Stimulated activated CD4-positive, alpha-beta T cell treated with anti-CD3 and anti-CD28 coated beads, Interleukin-1b, Interleukin-23, amount 100 ng/mL, for 24 hours (primary cell): ENCODE measurements around the gene RPL14.
"Not testable (repeated sequence)": the region's sequence is repeated elsewhere in the genome, so short reads cannot be mapped to it uniquely, and the experiment has no call there.

ENCODE experiments used
- DNase-seq, 4 experiments: peaks; one replicate each; pipeline ENCODE4 v3.0.0-alpha.2; 2020; ENCODE audit warnings: low read depth in 4 of 4, low spot score in 1 of 4

The RPL14 gene

DNA sequence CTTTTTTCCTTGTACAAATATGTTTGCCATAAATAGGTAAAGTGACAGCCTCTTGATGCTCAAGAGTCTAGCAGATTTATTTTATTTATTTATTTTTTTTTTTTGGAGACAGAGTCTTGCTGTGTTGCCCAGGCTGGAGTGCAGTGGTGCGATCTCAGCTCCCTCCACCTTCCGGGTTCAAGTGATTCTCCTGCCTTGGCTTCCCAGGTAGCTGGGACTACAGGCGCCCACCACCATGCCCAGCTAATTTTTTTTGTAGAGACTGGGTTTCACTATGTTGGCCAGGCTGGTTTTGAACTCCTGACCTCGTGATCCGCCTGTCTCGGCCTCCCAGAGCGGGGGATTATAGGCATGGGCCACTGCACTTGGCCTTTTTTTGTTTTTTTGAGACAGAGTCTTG is 5.7 kb downstream of the RPL14 start:
- DNase-seq, result not testable (repeated sequence)

DNA sequence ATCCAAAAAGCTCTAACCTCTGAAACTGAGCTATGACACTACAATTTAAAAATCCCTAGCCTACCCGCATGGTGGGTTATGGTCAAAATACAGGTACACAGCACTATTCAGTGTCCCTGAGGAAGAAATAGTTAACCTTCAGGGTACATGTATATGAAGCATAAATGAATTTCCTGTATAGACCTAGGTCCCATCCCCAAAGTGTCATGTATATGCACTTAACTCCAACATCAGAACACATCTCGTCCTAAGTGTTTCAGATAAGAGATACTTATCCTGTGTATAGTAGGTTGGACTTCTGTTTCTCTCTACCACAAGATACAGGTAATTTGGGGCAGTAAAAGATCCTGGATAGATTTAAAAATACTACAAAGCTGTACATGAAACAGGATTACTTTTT is 6.4 kb downstream of the RPL14 start:
- no peak for DNase-seq

DNA sequence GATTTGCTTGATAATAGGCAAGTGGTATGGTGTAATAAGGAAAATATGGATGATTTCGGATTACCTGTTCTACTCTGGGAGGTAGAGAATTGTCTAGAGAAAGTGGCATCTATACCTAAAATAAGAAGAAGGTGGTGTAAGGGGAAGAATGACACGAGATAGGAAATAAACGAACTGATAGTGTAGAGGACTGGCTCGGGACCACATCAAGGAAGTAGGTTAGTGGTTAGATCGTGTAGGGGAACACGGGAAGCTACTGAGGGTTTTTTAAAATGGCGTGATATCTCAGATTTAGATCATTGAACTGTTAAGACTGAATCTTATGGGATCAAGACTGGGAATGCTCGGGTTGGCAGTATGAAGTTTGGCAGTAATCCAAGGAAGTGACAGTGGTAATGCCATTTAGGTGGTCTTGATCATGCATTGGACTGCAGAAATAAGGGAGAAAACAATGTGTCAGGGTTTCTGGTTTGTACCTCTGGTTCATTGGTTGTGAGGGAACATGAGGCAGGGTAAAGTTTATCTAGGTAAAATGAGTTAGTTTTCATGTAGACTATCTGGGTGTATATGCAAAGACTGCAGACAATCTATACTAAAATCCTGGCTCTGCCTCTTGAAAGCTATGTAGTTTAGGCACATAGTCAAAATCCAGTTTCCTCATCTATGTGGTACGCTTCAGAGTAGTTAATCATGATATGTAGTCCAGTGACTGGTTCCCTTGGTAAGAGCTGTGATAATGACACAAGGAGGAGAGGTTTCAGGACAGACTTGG is 7.4 kb downstream of the RPL14 start:
- DNase-seq, result no peak

DNA sequence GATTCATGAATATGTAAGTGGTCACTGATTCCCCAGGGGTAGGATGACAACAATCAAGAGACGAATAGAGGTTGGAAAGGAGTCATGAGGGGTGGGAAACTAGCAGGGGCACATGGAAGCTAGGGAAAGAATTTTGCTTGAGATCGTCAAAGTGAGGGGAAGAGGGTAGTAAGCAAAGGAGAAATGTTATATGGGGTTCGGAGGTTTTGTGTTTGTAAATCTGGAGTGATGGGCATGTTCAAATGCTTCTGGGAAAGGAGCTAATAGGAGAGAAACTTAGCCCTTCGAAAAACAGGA is 7.9 kb downstream of the RPL14 start:
- no peak for DNase-seq

DNA sequence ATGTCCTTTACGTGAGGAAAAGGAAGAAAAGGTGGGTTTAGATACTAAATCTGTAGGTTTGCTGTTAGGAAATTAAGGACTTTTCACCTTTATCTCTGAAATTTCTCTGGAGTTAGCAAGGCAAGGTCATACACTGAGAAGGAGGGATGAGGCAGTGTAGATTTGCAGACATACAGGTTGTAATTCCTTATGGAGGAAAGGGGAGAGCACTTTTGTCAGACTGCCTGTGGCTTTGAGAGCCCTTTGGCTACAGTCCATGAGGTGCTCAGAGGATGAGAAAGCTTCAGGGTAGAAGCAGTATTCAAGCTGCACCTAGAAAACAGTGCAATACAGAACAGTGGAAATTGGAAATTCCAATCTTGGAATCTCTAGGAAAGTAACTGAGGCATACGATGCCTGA is 8.3 kb downstream of the RPL14 start:
- no peak for DNase-seq

DNA sequence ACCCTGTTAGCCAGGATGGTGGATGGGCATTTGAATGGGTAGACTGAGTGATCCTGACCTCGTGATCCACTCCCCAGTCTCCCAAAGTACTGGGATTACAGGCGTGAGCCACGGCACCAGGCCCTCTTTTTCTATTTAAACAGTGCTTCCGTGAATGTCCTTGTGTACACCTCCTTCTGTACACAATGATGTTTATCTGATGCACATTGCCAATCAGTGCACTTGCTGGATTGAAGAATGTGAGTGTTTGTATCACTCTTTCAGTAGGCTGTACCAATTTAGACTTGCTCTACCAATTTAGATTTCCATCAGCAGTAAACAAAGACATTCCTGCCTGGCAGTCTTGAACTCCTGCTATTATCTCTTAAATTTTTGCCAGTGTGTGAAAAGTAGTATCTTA is 10.9 kb downstream of the RPL14 start:
- DNase-seq, result no peak

DNA sequence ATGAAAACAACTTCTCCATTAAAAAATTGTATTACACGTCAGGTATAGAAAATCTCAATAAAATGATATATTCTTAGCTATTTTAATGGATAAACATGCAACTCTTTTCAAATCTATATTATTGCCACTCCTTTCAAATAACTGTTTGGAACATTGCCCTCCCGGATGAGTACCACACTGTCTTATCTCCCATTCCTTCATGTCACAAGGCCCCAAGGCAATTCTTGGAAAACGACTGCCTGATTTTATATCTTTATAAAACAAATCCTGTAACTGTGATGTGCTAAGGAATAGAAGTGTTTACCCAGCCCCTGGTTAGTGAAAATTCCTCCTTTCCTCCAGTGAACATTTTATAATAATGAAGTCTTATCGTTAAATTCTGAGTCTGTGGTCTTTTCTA is 13.6 kb downstream of the RPL14 start:
- DNase-seq, result no peak

DNA sequence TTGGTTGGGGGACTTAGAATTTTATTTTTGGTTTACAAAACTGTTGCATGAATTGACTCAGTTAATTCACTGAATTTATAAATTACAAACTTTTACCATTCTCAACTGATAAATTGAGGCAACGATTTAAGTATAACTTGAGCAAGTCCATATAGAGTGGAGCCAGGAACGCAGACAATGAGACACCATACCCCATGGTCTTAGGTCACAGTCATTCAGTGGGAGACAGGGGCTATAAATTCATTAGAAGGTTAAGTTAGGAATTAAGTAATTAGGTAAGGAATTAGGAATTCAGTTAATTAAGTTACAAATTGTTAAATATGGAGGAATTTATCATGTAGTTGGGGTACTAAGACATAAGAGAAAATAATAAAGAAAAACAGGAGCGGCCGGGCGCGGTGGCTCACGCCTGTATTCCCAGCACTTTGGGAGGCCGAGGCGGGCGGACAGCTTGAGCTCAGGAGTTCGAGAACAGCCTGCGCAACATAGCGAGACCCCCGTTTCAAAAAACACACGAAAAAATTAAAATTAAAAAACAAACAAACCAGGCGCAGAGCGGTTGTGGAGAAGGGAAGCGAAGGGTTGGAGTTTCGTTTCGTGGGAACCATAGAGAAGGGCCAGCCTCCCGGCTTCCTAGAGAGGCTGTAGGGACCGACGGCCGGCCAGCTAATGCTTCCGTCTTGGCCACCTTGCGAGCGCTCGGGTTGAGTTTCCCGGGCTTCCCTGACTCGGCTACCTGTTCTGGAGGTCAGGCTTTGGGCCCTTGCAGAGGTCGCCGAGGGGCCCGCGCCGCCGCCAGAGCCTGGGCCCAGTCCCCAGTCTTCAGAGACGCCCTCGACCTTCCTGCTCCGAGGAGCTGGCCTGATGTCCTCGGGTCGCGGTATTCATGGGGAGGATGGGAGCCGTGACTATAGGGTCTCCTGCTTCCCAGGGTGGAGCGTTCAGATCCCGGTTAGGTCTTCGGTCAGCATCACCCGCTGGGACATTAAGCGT is 19.6 kb downstream of the RPL14 start, which contains the start of gene ZNF619:
TSS of gene ZNF619 (plus strand) at position 645 of the 993 bp plus-strand sequence. CDS start 858 bp downstream, outside the sequence.
- peak in 2 of 4 experiments; percentile 25 to 30 for DNase-seq

DNA sequence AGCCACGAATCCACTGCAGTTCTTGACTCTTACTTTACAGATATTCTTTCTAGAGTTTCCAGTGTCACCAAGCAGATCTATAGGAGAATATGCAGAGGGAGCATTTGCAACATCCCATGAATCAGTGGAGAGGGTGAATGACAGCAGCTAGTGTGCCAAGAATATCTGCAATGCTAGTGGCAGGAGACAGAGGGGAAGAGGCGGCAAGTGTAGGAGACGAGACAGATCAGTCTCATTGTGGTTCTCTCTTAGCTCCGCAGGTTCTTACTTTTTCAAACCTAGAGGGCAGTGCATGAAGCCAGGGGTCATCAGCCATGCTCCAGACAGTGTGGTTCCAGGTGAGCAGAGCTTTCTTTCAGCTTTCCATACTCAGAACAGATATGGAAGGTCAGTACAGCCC is 20.5 kb downstream of the RPL14 start:
- no peak for DNase-seq

DNA sequence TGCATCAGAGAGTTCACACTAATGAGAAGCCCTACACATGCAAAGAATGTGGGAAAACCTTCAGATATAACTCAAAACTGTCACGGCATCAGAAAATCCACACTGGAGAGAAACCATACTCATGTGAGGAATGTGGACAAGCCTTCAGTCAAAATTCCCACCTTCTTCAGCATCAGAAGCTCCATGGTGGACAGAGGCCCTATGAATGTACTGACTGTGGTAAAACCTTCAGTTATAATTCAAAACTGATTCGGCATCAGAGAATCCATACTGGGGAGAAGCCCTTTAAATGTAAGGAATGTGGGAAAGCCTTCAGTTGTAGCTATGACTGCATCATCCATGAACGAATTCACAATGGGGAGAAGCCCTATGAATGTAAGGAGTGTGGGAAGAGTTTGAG is 30.0 kb downstream of the RPL14 start:
- no peak for DNase-seq

DNA sequence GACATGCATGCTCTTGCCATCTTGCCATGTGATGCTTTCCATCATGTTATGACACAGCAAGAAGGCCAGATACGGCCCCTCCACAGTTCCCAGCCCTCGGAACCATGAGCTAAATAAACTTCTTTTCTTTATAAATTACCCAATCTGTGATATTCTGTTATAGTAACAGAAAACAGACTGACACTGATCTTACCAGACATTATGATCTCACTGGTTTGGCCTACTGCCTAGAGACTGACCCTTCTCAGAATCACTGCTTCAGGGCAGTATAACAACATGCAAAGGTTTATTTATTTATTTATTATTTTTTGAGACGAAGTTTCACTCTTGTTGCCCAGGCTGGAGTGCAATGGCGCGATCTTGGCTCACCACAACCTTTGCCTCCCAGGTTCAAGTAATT is 33.8 kb downstream of the RPL14 start:
- no peak for DNase-seq

DNA sequence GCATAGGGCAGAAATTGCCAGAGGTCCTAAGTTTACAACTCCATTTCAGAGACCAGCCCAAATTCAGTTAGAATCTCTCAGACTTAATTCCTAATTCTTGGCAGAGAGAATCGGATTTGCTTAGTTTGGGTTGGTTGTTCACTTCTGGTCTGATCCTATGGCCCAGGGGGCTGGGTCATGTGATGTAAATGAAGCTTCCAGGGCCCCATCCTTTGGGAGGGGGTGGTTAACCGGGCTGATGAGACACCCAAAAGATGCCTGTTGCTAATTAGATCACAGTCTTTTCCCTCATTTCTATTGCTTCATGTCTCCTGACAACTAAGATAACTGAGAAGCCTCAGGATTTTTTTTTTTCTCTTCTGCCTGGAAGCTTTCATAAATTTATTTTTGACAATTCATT is 37.6 kb downstream of the RPL14 start:
- no peak for DNase-seq

DNA sequence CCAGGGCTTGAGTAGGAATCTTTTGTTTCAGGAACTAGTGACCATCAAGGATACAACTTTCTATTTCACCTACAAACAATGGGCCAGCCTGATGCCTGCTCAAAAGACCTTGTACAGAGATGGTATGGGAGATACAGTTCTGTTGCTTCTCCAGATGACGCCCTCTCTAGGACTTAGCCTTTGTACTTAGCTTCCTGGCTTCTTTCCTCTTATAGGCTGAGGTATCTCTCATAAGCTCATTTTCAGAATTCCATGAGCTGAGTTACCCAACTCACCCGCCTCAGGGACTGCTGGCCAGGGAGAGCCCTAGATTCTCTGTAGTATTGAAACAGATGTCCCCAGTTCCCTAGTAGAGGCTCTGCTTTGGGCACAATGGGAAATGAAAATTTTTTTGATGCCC is 40.1 kb downstream of the RPL14 start:
- DNase-seq, result no peak

DNA sequence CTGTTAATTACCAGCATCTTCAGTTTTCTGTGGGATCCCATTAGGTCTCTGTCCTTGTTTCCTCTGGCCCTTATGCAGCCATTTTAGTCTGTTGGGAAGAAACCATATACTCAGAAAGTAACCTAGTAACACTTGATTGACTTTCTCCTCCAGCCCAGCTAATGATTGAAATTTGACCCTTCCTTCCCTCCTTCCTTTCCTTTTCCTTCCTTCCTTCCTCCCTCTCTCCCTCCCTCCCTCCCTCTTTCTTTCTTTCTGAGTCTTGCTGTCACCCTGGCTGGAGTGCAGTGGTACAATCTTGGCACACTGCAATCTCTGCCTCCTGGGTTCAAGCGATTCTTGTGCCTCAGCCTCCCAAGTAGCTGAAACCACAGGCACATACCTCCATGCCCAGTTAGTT is 42.8 kb downstream of the RPL14 start:
- no peak for DNase-seq

DNA sequence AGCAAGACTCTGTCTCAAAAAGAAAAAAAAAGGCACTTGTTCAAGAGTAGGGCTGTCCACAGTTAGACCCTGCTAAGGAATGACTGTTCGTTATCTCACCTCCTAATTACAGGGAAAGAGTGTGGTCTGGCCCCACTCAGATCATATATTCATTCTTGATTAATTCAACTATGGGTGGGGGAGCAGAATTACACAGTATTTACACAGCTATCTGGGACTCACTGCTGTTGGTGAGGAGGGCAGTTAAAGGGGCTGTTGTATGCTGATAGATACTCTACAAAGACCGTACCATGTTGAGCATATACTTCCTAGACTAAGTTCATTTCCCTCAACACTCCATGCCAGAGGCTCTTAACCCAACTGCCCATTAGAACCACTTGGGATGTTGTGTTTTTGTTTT is 44.9 kb downstream of the RPL14 start:
- no peak for DNase-seq

DNA sequence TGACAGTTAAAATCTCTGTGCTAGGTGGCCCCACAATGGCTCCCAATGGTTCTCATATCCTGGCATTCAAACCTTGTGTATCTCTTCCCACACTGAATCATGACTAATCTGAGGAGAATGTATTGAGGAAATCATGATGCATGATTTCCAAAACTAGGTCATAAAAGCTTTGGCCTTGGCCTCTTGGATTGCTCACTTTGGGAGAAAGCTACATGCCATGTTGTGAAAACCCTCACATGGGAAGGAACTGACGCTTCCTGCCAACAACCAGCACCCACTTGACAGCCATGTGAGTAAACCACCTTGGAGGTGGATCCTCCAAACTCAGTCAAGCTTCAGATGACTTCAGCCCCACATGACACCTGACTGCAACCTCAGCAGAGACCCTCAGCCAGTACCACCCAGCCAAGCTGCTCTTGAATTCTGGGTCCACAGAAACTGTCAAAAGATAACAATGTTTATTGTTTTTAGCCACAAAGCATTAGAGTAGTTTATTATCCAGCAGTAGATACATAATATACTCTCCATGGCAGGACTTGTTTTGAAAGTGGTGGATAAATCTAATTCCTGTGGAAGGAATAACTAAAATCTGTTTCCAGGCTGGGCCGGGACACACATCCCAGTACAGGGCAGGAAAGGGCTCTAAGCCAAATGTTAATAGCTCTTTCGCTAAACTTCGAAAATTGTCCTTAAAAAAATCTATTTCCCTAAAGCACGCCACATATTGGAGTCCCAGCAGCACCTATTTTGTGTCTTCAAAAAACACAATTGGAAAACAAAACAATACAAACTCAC is 47.7 kb downstream of the RPL14 start:
- DNase-seq, result no peak

DNA sequence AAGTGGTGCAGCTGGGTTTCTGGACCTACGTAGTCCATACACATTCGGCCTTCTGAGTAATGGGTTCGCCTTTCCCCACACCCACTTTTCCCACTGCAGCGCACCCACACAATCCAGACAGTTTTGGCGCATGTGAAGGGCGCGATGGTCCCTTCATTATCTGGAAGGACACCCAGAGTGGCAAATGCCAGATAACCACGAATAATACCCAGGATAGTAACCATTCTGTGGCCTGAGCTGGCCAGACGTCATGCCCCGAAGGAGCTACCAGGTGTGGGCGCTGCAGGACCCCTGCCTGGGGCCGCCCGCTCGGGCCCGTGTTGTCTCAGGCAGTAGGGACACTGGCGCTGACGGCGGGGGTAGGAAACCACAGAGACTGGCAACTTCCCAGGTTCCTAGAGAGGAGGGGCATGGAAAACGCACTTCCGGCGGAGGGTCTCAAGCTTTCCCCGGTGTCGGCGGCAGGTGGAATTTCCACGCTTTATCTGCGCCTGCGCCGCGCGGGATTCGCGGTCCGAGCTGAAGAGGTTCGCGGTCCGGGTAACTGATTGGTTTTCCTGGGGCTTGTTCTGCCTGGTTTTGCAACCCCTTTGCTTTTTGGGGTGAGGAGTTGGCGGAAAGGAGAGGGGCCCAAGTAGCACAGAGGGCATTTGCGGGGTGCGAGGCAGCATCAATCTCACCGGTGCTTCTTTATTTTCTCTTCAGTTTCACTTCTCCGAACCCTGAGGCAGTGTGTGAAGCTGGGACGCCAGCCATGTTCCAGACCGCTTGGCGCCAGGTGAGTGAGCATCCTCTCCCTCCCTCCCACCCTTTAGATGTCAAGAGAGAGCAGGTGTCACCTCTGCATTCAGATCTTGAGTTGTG is 48.7 kb downstream of the RPL14 start, which contains the start of gene ZNF620:
TSS of gene ZNF620 (plus strand) at position 441 of the 864 bp plus-strand sequence. CDS start at position 755, 314 bp downstream.
- DNase-seq, result peak in 3 of 4 experiments; percentile 12 to 38 (median 36)

DNA sequence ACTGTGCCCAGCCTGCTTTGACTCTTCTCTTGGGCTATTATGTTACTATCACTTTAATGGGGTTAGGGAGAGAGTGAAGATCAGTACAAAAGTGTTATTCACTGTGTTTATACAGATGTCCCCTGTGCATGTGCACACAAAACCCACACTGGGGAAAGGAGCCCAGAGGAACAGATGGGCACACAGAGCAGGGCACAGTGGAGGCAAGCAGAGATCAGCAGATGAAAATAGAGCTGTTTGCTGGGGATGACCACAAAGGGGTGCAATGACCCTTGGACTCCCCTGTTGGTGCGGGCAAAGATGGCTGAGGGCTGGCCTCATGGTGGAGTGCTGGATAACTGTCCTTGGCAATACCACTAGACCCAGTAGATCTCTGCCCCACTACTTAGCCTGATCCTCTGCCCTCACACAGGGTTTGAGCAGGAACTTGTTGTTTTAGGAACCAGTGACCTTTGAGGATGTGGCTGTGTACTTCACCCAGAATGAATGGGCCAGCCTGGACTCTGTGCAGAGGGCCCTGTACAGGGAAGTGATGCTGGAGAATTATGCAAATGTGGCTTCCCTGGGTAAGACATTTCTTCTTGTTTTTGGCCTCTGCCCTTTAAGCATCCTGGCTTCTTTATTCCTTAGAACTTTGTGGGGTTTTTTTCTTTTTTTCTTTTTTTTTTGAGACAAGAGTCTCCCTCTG is 54.0 kb downstream of the RPL14 start:
- no peak for DNase-seq

DNA sequence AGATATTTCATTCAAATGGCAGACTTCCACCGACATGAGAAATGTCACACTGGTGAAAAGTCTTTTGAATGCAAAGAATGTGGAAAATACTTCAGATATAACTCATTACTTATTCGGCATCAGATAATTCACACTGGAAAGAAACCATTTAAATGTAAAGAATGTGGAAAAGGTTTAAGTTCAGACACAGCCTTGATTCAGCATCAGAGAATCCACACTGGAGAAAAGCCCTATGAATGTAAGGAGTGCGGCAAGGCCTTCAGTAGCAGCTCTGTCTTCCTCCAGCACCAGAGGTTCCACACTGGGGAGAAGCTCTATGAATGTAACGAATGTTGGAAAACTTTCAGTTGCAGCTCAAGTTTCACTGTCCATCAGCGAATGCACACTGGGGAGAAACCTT is 59.1 kb downstream of the RPL14 start:
- no peak for DNase-seq

DNA sequence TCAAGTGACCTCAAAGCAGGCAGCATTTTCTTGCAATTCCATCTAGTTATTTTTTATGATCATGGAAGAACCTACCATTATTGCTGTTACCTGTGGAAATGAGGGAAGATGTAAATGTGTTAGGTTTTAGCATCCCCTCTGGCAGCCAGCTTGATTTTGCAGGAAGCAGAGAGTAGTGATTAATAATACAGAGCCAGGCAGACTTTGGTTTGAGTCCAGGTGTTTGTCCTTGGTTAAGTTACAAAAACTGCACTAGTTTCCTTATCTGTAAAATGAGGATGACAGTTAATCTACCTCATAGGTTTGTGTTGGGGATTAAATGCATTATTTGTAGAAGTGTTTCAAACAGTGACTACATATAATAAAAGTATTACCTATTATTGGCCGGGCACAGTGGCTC is 60.9 kb downstream of the RPL14 start:
- no peak for DNase-seq
